Neural progenitor cell (in vitro differentiated cells): Measurements from ENCODE around the gene DCX.

ENCODE experiments used
- CTCF ChIP-seq: fragments of 200-600 bp; sonication (generic); IDR thresholded peaks from 2 replicates; pipeline ENCODE4 v1.5.1; 2017; ENCODE audit warnings: antibody characterized with exemption, mild to moderate bottlenecking
- EZH2 ChIP-seq: fragments of 200-600 bp; sonication (generic); IDR thresholded peaks from 2 replicates; pipeline ENCODE4 v1.6.1; 2017; ENCODE audit warnings: antibody characterized with exemption, mild to moderate bottlenecking, moderate library complexity

DNA sequence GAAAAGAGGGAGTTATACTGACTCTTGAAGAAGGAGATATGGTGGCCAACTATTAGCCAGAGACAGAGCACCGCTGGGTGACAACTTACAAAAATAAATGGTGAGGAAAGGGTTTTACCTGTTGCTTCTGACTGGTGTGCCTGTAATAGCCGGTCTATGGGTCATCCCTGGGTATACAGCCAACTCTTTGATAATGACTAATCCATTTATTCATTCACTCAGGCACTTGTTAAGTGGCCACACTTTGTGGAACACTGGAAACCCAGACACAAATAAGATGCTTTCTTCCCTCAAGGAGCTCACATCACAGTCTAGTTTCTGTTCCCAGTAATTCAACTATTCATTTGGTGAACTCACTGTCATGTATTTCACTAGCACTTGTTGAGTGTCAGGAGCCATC, 128.5 kb downstream of the DCX start:
- TF ChIP-seq EZH2, result no peak
- TF ChIP-seq CTCF, result no peak
